ENCODE data around the gene PRRT3. TPM values are rescaled to one million over a fixed set of nuclear protein-coding genes. Genes with fewer than 3 reads are reported as not detected.
"Not testable (repeated sequence)": the region's sequence is repeated elsewhere in the genome, so short reads cannot be mapped to it uniquely, and the experiment has no call there.

Gene PRRT3
- total RNA-seq, 2 donors from 2014 or later: 0.97 to 1.4 TPM

DNA sequence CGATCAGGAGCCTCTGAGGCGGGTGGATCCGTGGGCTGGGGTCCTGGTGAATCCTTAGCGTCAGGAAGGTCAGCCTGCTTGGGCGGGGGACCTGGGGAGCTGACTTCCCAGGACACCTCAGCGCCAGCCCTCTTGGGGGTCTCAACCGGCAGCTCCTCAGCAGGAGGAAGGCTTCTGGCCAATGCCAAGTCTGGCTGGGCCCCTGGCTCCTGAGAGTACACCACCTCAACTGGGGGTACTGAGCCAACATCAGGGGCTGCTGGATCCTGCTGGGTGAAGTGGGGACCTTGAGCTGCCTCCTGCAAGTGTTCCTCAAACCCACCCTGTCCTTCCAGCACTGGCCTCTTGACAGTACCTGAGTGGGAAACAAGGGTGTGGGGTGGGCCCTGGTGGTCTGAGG is 3.1 kb downstream of the PRRT3 start:
- intact Hi-C loops (cut with DNase I): no loop called here
- ATAC-seq: no peak
- DNase-seq: no peak

DNA sequence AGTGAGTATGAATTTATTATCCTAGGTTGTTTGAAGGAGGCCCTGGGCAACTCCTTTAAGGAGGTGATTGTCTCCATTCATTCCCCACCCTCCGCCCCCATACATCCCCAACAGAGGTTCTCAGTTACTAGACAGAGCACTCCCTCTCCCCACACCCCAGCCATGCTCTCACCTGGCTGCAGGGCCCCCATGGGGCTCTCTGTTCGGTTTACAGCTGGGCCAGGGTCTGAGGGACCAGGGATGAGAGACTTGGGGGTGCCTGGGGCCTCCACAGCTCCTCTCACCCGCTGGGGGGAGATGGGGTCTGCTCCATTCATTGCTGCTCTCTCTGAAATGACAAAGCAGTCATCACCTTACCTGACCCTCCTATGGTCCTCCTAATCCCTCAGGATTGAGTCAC is 3.6 kb downstream of the PRRT3 start:
- no peak for ATAC-seq
- intact Hi-C loops (cut with DNase I): no loop called here
- no peak for DNase-seq

DNA sequence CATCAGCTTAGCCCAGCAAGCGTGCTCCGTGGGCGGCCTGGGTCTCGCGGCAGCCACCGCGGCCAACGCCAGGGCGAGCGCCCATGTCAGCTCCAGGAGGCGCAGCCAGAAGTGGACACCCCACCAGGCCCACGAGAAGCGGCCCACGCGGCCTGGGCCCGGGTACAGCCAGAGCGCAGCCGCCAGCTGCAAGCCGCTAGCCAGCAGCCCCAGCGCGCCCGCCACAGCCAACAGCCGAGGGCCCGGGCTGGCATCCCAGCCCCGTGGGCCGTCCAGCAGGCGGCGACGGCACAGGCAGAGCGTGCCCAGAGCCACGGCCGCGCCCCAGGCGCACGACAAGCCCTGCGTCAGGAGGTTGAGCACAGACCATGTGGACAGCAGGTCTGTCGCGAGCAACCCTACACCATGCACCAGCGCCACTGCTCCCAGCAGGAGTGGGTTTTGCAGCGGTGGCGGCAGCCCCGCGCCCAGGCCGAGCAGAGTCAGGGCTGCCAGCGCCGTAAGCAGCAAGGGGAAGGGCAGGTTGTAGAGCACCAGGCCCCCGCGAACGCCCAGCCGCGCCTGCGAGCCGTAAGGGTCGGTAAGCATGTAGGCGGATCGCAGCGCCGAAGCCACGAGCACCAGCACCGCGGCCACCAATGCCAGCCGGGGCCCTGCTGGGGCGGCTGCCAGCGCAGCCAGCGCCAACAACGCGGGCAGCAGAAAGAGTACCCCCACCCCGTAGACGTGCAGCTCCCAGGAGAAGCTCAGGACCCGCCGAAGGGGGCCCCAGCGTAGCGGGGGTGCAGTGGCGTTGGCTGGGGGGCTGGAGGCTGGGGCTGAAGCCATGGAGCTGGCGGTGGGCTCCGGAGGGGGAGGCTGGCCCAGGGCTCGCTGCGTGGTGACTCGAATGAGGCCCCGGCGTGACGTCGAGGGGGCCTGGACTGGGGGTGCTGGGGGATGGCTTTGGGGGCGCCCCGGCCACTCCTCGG is 4.9 kb downstream of the PRRT3 start:
- intact Hi-C loops (cut with DNase I): no loop called here
- DNase-seq: peak; percentile 79
- ATAC-seq: peak; percentile 86 to 87

DNA sequence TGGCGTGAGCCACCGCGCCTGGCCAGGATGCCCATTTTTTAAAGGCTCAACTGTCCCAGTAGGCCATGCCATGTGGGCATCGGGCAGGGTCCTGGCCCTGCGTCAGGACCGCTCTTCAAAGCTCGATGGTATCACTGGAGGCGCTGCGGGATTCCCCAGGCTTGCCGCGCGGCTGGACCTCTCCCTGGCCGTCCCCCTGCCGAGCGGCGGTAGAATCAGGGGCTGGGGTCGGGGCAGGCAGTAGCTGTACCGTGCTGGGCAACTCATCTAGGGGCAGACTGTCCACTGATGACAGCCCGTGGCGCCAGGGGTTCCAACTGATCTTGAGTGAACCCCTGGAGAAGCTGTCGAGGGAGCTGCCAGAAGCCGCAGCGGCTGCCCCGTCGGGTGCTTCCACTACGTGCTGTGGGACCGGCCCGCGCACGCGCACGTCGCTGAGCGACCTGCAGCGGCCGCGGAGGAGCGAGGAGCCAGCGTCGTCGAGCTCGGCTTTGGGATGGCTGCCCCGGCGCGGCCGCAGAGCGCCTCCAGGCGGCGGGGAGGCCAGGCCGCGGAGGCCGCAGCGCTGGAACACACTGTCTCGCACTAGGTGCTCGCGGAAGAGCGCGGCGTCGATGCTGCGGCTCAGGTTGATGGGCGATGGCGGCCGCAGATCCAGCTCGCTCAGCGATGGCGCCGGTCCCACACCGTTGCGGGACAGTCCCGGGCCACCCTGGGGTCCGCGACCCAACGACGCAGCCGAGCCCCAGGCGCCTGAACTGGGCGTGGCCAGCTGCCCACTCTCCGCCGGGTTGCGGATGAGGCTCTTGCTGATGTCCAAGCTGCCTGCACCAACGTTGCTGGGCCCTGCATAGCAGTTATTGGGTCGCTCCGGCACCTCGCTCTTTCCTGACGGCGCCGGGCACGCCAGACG is 5.8 kb downstream of the PRRT3 start:
- ATAC-seq (peak; percentile 87 to 89), DNase-seq (peak; percentile 93)
- intact Hi-C loops (cut with DNase I): no loop called here

DNA sequence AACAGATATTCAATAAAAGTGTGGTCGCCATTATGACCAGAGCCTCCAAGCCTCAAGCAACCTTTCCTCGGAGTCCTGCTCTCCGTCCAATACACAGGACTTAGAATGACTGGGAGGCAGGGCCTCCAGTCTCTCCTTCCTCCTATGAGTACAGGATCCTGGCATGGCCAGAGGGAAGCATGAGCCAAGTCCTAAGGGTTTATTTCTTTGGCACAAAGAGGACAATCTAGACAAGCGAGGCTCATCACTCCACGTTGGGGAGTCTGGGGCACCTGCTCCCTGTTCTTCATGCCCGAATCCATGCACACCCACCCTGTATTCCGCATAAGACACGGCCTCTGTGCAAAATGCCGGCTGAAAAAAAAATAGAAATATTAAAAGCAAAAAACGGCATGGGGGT is 6.8 kb downstream of the PRRT3 start:
- DNase-seq (no peak), ATAC-seq (no peak)
- intact Hi-C loops (cut with DNase I): no loop called here

DNA sequence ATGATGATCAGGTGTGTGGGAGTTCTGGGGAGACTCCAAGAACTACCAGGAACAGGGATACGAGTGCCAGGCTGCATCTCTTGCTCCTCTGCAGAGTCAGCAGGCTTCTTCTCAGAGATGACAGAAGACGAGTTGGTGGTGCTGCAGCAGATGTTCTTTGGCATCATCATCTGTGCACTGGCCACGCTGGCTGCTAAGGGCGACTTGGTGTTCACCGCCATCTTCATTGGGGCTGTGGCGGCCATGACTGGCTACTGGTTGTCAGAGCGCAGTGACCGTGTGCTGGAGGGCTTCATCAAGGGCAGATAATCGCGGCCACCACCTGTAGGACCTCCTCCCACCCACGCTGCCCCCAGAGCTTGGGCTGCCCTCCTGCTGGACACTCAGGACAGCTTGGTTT is 7.9 kb downstream of the PRRT3 start:
- no peak for DNase-seq
- ATAC-seq: no peak
- intact Hi-C loops (cut with DNase I): no loop called here

DNA sequence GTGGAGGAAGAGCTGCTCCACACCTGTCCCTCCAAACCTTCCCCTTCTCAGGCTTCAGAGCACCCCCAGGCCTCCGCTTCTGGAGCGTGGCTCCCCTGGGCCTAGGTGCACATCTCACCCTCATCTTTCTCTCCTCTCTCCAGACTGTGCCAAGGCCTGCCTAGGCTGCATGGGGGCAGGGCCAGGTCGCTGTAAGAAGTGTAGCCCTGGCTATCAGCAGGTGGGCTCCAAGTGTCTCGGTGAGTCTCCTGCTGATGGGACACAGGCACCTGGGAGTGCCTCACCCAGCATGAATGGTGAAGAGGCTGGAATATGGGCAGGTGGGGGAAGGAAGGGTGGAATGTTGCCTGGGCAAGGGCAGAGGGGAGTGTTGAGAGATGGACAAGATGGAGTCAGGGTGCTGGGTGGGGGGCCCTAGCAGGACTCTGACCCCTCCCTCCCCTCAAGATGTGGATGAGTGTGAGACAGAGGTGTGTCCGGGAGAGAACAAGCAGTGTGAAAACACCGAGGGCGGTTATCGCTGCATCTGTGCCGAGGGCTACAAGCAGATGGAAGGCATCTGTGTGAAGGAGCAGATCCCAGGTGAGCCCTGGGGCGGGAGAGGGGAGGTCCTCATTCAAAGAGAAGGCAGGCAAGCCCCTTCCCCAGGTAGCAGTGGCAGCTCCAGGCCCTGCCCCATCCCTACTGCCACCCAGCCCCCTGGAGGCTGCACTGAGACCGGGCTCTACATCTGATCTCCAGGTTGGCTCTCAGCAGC is 9.1 kb downstream of the PRRT3 start:
- DNase-seq (no peak), ATAC-seq (no peak)
- intact Hi-C loops (cut with DNase I): no loop called here

DNA sequence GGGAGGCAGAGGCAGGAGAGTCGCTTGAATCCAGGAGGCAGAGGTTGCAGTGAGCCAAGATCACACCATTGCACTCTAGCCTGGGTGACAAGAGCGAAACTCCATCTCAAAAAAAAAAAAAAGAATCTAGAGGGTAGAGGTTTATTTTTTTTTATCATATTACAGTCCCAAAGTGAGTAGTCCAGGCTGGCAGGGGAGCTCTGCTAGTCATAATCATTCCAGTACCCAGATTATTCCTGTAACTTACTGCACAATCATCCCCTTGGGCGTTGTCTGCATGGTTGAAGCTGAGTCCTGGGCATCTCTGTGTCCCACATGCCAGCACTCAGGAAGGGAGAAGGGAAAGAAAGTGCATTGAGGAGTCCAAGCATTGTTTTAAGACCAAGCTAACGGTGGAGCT is 10.0 kb downstream of the PRRT3 start:
- intact Hi-C loops (cut with DNase I): no loop called here
- no peak for DNase-seq
- ATAC-seq: no peak

DNA sequence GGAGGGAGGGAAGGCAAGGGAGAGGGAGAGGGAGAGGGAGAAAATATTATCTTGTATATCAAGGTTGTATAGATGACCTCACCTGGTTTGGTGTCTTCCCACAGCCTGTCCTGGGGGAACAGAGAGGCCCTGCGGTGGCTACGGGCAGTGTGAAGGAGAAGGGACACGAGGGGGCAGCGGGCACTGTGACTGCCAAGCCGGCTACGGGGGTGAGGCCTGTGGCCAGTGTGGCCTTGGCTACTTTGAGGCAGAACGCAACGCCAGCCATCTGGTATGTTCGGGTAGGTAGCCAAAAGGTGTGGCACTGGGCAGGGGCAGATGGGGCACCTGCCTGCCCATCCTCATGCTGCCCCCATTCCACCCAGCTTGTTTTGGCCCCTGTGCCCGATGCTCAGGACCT is 11.5 kb downstream of the PRRT3 start:
- DNase-seq: no peak
- intact Hi-C loops (cut with DNase I): no loop called here
- ATAC-seq: no peak

DNA sequence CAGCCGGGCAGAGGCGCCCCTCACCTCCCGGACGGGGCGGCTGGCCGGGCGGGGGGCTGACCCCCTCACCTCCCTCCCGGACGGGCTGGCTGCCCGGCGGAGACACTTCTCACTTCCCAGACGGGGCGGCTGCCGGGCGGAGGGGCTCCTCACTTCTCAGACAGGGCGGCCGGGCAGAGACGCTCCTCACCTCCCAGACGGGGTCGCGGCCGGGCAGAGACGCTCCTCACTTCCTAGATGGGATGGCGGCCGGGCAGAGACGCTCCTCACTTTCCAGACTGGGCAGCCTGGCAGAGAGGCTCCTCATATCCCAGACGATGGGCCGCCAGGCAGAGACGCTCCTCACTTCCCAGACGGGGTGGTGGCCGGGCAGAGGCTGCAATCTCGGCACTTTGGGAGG is 12.3 kb downstream of the PRRT3 start:
- ATAC-seq; DNase-seq; intact Hi-C loops (cut with DNase I): not testable (repeated sequence)

DNA sequence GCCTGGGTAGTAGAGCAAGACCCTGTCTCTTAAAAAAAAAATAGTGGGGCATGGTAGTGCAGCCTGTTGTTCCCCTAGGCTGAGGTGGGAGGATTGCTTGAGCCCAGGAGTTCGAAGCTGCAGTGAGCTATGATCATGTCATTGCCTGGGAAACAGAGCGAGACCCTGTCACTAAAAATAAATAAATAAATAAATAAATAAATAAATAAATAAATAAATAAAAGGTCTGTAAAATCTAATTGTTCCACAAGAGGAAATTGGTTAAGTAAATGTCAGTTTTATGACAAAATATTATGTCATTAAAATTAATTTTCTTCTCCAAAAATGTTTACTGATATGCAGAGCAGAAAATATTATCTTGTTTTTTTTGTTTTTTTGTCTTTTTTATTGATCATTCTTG is 13.2 kb downstream of the PRRT3 start:
- intact Hi-C loops (cut with DNase I): no loop called here
- no peak for DNase-seq

DNA sequence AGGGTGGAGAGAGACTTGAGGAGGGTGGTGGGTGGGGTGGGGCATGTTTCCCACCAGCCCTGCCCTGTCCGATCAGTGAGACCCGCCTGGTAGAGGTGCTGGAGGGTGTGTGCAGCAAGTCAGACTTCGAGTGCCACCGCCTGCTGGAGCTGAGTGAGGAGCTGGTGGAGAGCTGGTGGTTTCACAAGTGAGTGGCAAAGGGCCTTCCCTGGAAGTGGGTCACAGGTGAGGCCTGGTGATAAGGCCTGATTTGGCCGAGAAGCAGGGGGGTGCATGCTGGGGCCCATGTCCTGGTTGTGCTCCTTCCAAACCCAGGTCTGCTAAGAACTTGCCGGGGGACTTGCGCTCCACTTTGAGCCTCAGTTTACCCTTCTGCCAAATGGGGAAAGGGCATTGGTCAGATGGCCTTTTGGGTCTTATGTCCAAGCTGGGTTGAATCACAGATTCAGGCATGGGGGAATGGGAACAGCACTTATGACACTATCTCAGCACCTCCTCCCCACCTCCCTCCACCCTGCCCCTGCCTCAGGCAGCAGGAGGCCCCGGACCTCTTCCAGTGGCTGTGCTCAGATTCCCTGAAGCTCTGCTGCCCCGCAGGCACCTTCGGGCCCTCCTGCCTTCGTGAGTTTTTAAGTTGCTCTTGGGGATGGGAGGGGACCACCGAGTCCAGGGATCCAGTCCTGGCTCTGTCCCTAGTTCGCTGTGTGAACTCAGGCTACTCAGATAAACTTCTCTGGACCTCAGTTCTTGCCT is 14.5 kb downstream of the PRRT3 start:
- ATAC-seq (no peak), DNase-seq (no peak)
- intact Hi-C loops (cut with DNase I): no loop called here

More for the DNA sequence above, 13.2 kb downstream of the PRRT3 start:
- no peak for ATAC-seq

DNA sequence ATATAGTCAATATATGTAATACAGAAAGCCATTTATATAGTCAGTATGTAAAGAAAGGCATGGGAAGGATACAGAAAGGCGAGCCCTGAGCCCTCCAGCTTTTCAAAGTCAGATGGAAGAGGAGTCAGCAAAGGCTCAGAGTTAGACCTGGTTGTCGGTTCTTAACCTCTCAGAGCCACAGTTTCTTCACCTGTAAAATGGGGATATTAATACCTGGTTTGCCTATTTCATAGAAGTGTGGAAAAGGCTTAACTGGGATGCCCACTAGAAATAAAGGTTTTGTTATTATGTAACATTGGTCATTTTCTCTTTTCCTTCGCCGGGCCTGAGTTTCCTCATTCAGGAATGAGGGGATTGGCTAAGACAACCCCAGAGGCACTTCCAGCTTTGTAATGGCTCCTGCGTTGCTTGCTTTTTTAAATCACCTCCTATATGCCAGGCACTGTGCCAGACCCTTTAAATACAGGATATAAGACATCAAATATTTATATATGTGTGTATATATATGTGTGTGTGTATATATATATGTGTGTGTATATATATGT is 16.2 kb downstream of the PRRT3 start:
- intact Hi-C loops (cut with DNase I): no loop called here
- no peak for DNase-seq

DNA sequence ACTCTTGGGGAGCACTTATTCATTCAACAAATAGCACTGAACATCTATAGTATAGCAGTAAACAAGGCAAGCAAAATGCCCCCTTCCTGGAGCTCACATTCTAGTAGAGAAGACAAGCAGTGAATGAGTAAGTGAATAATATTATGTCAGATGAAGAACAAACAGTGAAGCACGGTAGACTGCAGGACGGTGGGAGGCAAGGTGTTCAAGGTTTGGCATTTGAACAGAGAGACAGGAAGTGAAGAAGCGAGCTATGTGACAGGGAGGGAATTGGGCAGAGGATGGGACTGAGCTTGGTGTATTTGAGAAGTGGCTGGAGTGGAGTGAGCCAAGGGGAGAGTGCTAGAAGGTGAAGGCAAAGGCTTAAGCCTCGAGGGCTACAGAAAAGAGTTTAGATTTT is 17.2 kb downstream of the PRRT3 start:
- intact Hi-C loops (cut with DNase I): no loop called here
- DNase-seq (no peak), ATAC-seq (no peak)

More for the DNA sequence above, 16.2 kb downstream of the PRRT3 start:
- ATAC-seq: no peak

DNA sequence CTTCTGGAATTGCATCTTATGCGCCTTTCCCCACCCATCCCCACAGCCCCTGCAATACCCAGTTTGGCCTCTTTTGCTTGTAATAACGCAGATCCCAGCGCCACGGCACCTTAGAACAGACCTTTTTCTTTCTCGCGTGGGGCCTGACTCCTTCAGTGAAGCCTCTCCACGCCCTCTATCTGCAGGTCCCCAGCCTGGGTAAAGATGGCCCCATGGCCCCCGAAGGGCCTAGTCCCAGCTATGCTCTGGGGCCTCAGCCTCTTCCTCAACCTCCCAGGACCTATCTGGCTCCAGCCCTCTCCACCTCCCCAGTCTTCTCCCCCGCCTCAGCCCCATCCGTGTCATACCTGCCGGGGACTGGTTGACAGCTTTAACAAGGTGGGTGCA is 18.0 kb downstream of the PRRT3 start:
- no peak for DNase-seq
- intact Hi-C loops (cut with DNase I): no loop called here
- ATAC-seq: no peak

DNA sequence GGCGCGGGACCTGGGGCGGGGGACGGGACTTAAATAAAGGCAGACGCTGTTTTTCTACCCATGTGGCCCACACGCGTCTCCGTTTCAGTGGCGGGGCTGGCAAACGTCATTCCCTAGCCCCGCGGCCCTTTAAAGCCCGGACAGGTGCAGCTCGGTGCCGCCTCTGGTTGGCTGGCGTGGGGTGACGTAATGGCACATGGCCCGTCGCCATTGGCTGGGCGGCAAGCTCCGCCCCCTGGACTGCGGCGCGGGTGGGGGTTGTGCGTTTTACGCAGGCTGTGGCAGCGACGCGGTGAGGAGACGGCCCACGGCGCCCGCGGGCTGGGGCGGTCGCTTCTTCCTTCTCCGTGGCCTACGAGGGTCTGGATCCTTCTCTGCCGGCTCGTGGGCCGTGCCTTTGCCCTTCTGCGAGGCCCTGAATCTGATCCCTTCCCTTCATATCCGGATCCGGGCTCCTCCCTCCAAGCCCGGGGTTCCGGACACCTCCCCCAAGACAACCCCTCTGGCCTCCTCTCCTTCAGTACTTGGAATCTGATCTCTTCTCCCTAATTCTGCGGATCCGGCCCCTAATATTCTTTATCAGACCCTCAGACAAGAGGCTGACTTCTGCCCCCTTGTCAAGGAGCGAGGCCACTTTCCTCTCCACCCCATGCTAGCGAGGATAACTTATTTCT is 18.5 kb downstream of the PRRT3 start, which contains the start of gene CRELD1:
Gene CRELD1 (plus strand): TSS at position 274 of the 674 bp plus-strand sequence. CDS start 605 bp downstream, outside the sequence.
- peak; percentile 94 for DNase-seq
- intact Hi-C loops (cut with DNase I): no loop called here

DNA sequence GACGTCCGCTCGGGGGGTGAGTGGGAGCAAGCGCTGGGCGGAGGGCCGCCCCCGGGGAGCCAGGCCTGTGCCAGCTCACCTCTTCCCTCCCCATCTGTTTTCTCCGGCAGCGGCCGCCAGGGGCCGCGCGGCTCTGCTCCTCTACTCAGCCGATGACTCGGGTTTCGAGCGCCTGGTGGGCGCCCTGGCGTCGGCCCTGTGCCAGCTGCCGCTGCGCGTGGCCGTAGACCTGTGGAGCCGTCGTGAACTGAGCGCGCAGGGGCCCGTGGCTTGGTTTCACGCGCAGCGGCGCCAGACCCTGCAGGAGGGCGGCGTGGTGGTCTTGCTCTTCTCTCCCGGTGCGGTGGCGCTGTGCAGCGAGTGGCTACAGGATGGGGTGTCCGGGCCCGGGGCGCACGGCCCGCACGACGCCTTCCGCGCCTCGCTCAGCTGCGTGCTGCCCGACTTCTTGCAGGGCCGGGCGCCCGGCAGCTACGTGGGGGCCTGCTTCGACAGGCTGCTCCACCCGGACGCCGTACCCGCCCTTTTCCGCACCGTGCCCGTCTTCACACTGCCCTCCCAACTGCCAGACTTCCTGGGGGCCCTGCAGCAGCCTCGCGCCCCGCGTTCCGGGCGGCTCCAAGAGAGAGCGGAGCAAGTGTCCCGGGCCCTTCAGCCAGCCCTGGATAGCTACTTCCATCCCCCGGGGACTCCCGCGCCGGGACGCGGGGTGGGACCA is 19.2 kb downstream of the PRRT3 start:
- ATAC-seq (peak; percentile 80 to 89), DNase-seq (peak; percentile 90)
- intact Hi-C loops (cut with DNase I): no loop called here

More for the DNA sequence above, 18.5 kb downstream of the PRRT3 start, which contains the start of gene CRELD1:
- ATAC-seq: peak; percentile 95 to 97

Measured in left cardiac atrium (tissue), 4 donors.